ENCODE data around the gene DAPK3. TPM values are rescaled to one million over a fixed set of nuclear protein-coding genes. Genes with fewer than 3 reads are reported as not detected.

The DAPK3 gene
- total RNA-seq, 6 experiments from 2014 or later, result 13.1 to 63.7 (median 24.9) TPM

GRCh38 chr19:3977242-3978143 lies 6.6 kb upstream of the DAPK3 start:
- DNase-seq, result peak in 2 of 3 donors; percentile 48 to 53
- Histone ChIP-seq H3K4me1 (no peaks in the 10 kb centered on the region), H3K36me3 (peaks cover 58 to 76% (median 67%) of the 10 kb centered on the region in 4 donors), H3K27ac (no peak overlapping the region), H3K9me3 (no peaks in the 10 kb centered on the region), H3K4me3 (no peak overlapping the region), H3K27me3 (no peaks in the 10 kb centered on the region)
- intact Hi-C loops (cut with DNase I), result no loop called here
- TF ChIP-seq POLR2A (IDR thresholded peaks at IDR 0.05) (no peak), CTCF (IDR thresholded peaks at IDR 0.05) (no peak)
- ATAC-seq, result peak in 1 of 4 donors; percentile 2
- no CpG with 5 or more reads among the region's 59 CpGs for WGBS (ENCODE audit: insufficient coverage, low coverage, low lambda C conversion rate, missing lambda C conversion rate)

- peak in 1 of 4 donors; percentile 34 for ATAC-seq
- WGBS (ENCODE audit: insufficient coverage, low coverage, low lambda C conversion rate, missing lambda C conversion rate), result 100% methylated on average over 1 of the region's 29 CpGs
- peak in 2 of 3 donors; percentile 47 to 57 for DNase-seq
- no peaks in the 10 kb centered on the region for H3K4me1 ChIP-seq
- H3K4me3 ChIP-seq, result no peak overlapping the region
- no peak overlapping the region for H3K27ac ChIP-seq
- H3K9me3 ChIP-seq, result no peaks in the 10 kb centered on the region
- intact Hi-C loops (cut with DNase I), result no loop called here
- H3K36me3 ChIP-seq, result peaks cover 51 to 68% (median 59%) of the 10 kb centered on the region in 4 donors
- no peaks in the 10 kb centered on the region for H3K27me3 ChIP-seq
- TF ChIP-seq CTCF (IDR thresholded peaks at IDR 0.05) (no peak), POLR2A (IDR thresholded peaks at IDR 0.05) (no peak)
Observed at GRCh38 chr19:3976495-3977241, 5.8 kb upstream of the DAPK3 start.

GRCh38 chr19:3975637-3976087 lies 4.8 kb upstream of the DAPK3 start:
- no peak for DNase-seq
- no peaks in the 10 kb centered on the region for H3K4me1 ChIP-seq
- TF ChIP-seq POLR2A (IDR thresholded peaks at IDR 0.05) (no peak), CTCF (IDR thresholded peaks at IDR 0.05) (no peak)
- ATAC-seq, result no peak
- intact Hi-C loops (cut with DNase I), result no loop called here
- H3K27me3 ChIP-seq, result no peaks in the 10 kb centered on the region
- H3K9me3 ChIP-seq, result no peaks in the 10 kb centered on the region
- H3K27ac ChIP-seq, result no peak overlapping the region
- H3K4me3 ChIP-seq, result no peak overlapping the region
- H3K36me3 ChIP-seq, result peaks cover 41 to 58% (median 50%) of the 10 kb centered on the region in 4 donors
- 85% methylated on average over 9 of the region's 14 CpGs for WGBS (ENCODE audit: insufficient coverage, low coverage, low lambda C conversion rate, missing lambda C conversion rate)

- WGBS (ENCODE audit: insufficient coverage, low coverage, low lambda C conversion rate, missing lambda C conversion rate), result 89% methylated on average over 3 of the region's 8 CpGs
- ATAC-seq, result no peak
- DNase-seq, result no peak
- H3K4me1 ChIP-seq, result peaks cover 0 to 3% (median under 1%) of the 10 kb centered on the region in 4 donors
- peaks cover 35 to 52% (median 44%) of the 10 kb centered on the region in 4 donors for H3K36me3 ChIP-seq
- TF ChIP-seq POLR2A (IDR thresholded peaks at IDR 0.05), result no peak
- TF ChIP-seq CTCF (IDR thresholded peaks at IDR 0.05), result no peak
- H3K9me3 ChIP-seq, result no peaks in the 10 kb centered on the region
- no peak overlapping the region for H3K4me3 ChIP-seq
- H3K27ac ChIP-seq, result no peak overlapping the region
- H3K27me3 ChIP-seq, result no peaks in the 10 kb centered on the region
- intact Hi-C loops (cut with DNase I), result no loop called here
Observed at GRCh38 chr19:3975144-3975543, 4.2 kb upstream of the DAPK3 start.
